GM19328 (cell line): ENCODE data around the gene PDE11A.

Experiments
- ATAC-seq: cut with Tn5 transposase; IDR thresholded peaks from one replicate; pipeline ENCODE4 v1.9.1; 2021; ENCODE audit warnings: mild to moderate bottlenecking, moderate library complexity; ENCODE audit not compliant: unreplicated experiment

PDE11A gene

DNA sequence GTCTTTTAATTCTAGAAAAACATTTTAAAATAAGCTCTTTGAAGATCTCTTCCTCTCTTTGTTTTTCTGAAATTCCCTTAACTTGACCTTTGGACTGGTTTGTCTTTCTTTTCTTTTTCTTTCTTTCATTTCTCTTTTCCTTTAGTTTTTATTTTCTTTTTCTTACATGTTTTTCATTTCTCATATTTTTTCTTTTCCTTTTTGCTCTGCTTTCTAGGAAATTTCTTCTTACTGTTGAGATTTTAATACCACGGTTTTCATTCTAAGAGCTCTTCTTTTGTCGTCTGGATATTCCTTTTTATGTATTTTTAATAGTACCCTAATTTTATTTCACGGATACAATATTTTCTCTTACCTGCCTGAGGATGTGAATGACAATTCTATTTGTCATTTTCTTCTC lies 342.2 kb downstream of the PDE11A start:
- no peak for ATAC-seq

DNA sequence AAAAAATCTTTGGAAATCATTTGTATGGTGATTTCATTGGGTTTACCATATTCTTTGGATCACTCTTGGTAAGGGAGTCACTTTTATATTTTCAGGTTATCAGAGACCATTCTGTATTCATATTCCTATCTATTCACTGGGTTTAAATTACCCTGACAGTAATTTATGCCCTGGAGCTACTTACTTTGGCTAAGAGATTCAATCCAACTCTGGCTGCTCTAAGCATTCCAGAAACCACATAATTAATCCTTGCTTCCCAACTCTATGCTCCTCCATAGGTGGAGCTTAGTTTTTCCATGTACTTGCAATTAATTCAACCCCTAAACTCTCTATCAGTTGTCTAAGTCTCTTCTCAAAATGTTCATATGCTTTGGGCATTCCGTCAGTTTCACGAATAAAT lies 343.7 kb downstream of the PDE11A start:
- no peak for ATAC-seq

DNA sequence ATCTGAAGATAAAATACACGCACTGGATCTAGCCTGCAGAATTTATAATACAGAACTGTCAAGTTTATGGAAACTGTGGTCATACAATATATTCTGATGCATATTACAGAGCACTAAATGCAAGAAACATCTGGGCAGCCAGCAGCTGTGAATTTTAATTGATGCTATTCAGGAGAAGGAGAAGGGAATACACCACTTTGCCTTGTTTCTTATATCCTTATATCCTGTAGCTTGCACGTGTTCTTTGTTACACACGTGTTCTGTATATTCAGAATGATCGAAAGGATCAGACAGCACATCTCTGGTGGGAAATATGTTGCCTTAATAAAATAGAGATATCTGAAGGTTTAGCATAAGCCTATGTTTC lies 344.2 kb downstream of the PDE11A start:
- no peak for ATAC-seq

DNA sequence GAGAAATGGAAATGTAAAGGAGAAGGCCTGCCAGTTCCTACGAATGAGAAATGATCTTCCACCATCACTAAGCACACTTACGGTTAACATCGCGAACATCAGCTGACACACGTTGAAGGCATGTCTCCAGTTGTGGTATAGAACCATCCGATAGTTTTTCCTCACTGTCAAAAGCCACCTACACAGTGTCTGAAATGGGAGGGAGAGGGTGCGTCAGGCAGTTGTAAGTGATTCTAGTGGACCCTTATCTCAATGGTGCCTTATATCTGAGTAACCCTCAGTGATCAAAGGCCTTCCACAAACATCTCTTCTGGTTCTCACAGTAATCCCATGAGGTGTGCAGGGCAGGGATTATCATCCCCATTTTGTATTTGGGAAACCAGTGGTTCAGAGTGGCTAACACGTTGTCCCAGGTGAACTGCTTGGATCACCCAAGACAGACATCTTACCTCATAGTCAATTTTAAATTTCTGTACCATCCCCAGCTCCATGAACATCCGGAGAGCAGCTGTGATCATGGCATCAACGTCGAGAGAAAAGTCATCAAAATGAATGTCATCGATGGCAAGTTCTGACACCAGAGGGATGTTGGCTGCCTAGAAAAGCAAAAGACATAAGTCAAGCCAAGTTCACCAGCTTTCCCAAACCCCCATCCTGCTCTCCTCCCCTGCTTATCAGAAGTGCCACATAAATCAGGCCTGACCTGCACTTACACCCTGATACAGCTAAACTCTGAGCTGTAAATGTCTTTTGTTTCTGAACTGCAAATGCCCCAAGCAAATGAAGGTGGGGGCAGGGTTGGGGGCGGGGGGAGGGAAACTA lies 344.8 kb downstream of the PDE11A start:
- ATAC-seq: no peak

DNA sequence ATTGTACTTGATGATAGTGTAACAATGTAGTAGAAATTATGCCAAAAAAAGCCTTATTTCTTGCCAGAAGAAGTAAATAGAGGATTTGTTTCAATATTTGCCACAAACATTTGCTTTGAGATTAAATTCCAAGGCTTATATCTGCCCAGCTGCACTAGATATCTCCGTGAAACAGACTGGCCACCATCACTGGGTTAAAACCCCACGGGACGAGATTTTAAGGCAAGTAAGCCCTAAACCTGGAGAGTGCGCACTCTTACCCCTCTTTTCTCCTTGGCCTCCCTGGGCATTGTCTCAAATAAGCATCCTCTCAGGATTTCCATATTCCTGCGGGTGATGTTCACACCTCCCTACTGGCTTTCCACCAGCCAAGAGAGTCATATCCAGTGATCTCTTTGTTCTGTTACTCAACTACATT lies 345.6 kb downstream of the PDE11A start:
- ATAC-seq: no peak

DNA sequence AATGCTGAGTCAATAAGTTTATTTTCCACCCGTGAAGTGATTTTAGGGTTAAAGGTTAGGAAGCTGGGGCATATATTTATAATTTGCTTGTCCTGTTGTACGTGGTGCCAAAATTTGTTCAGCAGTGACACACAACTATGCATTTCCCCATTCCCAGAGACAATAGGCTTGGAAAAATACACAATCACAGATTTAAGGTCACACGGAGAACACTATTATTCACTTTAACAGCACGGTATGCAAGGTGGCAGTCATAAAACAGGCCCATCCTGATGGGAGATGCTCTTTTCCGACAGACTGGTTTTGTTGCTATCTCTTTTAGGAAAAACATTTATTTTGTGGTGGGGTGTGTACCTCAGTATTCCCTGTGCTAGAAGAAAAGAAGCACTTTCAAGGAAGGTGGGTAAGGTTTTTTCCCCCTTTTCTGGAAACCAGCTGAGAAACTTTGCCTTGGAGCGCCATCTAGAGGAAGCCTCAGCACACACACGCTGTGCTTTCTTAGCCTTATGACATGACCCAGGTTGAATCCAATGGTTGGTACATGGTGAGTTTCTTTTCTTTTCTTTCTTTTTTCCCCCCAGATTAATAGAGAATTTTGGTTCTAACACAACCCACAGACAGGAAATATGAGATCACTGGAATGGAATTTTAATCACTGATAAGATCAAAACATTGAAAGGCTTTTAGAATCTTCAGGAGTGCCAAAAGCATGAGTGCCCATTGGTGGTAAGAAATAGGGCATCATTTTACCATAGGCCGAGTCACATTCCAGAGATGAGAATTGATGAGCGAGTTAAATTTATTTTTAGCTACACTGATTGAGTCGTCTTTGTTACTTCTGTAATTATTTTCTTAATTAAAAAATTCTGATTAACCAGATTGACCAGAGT lies 347.9 kb downstream of the PDE11A start:
- ATAC-seq: no peak

DNA sequence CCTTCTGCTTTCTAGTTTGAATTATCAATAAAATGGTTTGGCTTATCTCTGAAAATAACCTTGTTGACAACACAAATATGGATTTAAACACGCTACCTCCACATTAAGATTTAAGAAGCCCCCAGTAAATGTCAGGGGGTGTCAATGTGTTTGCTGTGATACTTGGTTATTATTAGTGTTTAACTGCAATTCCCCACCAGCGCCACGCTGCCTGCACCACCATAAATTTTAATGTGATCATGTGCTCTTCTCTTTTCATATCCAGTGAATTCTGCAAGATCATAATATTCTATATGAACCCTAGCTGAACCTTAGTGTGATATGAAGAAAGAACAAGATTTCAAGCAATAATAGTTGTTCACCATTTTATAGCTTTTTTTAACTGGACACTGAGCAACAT lies 349.3 kb downstream of the PDE11A start:
- no peak for ATAC-seq

DNA sequence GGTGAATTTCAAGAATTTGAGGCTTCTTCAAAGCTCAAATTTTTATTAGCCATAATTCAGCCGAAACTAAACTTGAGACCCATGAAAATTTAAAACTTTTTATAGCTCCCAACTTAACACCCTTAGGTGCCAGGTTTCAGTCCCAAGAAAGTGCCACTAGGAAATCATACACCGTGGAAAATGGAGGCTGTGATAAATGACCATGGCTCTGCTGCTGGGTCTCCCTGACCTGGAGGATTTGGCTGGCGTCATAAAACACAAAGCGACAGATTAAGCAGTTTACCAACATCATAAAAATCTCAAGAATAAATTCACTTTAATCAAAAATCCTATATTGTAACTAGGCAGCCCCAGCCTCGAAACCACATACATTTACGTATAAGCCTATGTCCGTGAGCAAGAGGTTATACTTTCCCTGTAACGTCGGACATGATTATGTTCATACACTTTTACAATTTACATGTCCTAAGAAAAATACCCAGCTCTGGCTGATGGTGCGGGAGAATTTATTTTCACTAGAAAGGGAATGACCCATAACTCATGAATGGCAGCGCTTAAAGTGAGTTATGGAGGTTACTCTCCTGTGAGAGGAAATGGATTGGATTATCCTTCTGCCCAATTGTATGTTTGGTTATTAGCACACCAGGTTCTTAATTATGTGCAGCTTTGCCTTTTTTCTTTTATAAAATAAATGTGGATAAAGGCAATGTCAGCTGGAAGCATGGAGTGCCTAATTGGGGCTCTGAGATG lies 350.6 kb downstream of the PDE11A start:
- ATAC-seq: no peak

DNA sequence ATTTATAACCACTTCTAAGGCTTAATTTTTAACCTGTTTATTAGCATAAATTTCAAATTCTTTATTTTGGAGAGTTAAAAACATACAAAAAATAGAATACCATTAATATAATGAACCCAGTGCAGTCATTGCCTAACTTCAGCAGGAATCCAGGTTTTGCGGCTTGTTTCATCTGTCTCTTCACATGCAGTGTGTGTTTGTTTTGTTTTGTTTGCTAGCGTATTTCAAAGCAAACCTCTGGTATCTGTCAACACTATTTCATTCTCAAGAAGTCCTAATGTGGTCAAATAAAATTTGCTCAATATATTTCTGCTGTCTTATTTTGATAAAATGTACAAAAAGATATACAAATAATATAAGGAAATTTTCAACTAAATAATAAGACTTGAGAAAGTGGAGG lies 351.5 kb downstream of the PDE11A start:
- ATAC-seq: no peak

DNA sequence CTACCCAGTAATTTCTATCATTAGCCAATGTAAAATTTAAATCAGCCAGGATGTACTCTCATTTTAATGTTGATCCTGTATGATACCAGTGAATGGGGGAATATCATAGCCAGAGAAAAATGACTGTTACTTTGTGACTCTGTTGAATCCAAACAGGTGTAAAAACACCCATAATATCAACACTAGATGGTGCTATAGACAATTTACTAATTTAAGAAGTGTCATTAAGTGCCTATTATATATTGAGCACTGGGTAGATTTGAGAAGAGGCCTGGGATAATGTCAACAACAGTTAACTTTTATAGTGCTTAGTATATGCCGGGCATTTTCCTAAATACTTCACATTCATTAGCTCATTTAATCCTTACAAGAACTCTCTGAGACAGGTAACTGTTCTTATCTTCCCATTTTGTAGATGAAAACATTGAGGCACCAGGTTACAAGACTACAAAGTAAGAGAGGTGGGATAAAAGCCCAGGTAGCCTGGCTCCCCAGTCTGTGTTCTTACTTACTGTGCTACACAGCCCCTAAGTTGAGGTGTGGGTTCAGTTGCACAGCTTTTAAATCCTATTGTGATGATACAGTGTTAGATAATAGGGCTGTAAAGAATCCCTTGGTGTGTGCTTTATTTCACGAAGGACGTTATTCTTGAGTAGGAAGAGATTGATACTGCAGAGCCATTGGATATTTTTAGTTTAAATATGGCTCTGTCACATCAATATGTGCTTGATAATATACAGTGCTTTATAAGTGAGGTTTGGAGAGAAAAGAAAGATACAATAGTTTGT lies 354.6 kb downstream of the PDE11A start:
- ATAC-seq: no peak

DNA sequence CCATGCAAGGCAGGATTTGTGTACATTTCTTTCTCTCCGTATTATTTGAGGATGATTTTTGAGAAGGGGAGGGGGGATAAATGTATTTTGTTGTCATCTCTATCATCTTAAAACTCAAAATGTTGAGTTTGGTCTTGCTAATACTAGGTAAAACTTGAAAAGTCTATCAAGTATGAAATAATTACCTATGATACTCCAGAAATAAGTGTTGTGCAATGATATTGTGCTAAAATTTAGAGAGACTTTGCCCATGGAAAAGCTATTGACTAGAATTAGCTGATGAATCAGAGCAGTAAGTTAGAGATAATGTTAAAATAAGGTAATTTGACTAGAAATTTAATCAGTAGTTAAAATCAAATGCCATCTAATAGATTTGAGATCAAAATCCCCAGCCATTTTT lies 356.1 kb downstream of the PDE11A start:
- ATAC-seq: no peak

DNA sequence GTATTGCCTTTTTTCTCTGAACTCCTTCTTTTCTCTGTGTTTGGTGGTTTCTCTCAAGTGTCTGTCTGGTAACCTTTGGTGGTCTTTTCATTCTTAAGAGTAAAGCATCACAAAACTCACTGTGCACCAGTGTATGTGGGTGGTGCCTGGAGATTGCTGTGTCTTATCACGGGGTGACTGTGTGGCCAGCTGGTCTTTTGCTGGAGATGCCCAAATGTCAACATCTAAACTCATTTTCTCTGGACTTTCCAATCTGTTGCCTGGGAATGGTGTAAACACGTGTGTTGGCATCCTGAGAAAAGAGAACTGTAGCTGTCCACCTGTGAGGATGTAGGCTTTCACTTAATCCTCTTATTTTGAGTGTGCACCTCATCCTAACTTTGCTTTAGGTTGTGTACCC lies 356.8 kb downstream of the PDE11A start:
- ATAC-seq: no peak

DNA sequence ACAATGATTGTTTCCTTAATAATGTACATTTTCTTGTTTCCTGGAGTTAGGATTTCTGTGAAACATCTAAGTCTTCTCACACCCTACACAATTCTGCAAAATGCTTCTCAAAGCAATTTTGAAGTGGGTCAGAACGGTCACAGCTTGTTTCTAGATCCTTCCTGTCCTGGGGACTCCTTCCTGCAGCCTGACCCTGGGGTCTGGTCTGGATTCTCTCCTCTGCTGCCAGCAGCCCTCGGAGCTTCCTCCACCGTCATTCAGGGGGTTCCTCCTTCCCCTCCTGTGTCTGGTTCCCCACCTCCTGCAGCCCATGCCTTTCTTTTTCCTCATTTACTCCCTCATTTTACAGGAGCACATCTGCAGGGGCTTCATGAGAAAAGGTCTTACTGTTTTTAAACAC lies 357.9 kb downstream of the PDE11A start:
- no peak for ATAC-seq

DNA sequence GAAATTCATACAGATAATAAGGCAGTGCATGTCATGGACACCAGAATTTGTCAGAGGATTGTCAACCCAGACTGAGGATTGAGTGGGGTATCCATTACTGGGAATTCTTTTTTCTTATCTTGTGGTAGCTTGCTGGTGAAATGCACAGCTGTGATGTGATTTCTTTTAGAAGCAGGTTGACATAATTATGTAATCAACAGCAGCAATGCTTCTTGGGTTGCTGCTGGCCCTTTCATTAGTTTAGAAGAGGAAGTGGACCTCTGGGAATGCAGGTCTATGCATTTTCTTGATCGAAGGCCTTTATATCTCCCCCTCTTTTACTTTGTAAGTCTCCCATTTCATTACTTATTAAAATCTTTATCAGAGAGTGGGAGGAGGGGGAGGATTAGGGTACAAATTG lies 360.1 kb downstream of the PDE11A start:
- no peak for ATAC-seq

DNA sequence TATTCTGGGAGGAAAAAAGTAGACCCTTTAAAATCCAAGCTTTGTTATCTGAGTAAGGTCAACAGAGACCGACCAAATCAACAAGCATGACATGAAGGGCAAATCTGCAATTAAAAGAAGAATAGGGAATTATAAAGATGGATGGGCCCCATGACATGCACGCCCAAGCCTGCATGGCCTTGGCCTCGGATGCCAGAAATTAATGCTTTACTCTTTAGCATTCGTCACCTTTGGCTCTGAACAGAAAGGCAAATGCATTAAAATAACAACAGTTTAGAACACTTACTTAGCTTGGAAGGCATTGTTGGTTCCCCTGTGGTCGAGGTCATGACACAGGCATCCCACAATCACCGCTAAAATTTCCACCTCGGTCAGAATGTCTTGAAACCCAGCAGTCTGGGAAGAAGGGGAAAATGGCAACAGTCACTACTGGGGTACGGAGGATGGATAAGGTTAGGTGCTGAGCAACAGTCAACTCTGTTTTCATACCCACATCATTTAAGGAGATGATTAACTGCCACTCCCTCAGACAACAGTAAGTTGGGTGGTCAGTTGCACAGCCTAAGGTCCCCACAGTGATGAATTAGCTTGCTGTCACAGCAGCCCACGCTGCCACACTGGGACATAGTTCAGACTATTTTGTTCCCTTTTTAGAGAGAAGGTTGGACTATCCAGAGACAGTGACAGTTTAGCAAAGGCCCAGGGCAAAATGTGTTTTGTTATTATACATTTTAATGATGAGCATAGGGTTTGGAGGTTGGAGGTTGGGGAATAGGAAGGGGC lies 360.9 kb downstream of the PDE11A start:
- no peak for ATAC-seq

DNA sequence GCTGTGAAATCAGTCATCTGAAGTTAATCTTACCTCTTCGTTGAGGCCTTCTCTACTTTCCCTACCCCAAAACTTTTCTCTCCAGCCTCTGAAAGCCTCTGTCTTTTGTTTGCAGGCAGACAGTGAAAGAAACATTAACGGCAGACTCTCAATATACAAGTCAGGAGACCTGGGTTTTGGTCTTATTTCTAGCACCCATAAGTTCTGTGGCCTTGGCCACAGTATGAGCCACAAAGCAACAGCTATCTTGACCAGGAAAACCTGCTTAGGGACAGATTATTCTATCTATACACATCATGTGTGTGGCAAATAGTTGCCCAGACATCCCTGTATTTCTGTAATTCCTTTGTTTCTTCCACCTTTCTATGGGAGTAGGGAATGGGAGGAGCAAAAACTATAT lies 361.7 kb downstream of the PDE11A start:
- no peak for ATAC-seq

DNA sequence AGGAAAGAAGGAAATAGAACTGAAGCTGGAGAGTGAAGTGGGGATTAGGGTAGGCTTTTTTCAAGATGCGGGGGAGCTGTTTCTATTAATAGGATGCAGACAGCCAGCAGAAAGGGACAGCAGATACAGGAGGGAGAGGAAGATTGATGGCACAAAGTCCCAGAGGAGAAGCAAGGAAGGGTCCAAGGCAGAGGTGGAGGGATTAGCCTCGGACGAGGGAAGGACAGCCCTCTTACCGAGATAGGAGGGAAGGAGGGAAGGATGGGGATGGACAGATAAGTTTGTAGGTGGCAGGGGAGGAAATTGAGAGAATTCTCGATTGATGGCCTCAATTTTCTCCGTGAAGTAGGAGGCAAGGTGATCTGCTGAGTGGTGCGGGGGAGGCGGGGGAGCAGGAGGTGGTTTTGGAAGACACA lies 362.6 kb downstream of the PDE11A start:
- no peak for ATAC-seq

DNA sequence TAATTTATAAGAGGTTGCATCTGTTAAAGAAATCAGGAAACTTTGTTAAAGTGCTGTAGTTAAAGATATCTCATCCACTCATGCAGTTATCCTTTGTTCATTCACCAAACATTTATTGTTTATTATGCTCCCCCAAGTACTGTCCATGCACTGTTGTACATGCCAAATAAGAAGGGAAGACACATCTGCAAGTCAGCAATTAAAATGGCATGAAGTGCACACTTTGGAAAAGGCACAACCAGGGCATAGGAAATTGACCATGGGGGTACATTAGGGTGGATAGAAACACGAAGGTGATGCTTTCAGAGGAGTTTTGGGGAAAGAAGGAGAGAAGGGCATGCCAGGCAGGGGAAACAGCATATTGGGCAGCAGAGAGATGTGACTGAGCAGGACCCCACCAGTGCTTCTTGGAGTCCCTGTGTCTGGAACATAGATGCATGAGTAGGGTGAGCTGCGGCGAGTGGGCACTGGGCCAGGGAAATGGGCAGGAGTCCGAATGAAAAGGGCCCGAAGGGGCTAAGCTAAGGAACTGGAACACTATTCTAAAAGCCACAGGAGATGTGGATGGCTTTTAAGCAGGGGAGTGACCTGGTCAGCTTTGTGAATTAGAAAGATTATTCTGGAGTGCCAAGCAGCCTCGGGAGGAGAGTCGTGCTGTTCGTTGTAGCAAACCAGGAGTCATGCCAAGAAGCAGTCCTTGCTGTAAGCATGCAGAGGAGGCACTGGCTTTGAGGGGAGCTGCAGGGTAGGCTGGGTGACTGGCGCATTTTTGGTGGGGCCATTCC lies 363.7 kb downstream of the PDE11A start:
- no peak for ATAC-seq

DNA sequence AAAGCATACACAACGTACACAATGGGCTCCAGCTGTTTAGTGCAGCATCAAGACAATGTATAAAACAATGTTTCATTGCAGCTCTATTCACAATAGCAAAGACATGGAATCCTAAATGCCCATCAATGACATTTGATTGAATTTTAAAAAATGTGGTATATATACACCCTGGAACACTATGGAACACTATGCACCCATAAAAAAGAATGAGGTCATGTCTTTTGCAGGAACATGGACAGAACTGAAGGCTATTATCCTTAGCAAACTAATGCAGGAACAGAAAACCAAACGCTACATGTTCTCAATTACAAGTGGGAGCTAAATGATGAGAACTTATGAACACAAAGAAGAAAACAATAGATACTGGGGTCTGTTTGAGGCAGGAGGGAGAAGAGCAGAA lies 364.5 kb downstream of the PDE11A start:
- no peak for ATAC-seq
